MM.1S (cell line): ENCODE data around the gene PIK3R2.

Experiments
- DNase-seq: peaks from one replicate; pipeline ENCODE4 v3.0.0-alpha.2; 2015
- H2AFZ ChIP-seq: fragments of 300-600 bp; sonication (generic); 2 replicates; pipeline ENCODE4 v1.6.0; 2016; ENCODE audit warnings: antibody characterized with exemption, low read length
- H3F3A ChIP-seq: fragments of 300-600 bp; sonication (generic); 2 replicates; pipeline ENCODE4 v1.6.1; 2016; ENCODE audit warnings: mild to moderate bottlenecking, antibody characterized with exemption, low read length, moderate library complexity, mixed read lengths; ENCODE audit not compliant: insufficient read depth
- H3K27ac ChIP-seq: fragments of 300-600 bp; sonication (generic); 2 replicates; pipeline ENCODE4 v1.5.1; 2016; ENCODE audit warnings: mild to moderate bottlenecking, low read length
- H3K27me3 ChIP-seq: fragments of 300-600 bp; sonication (generic); replicated peaks from 2 replicates; pipeline ENCODE4 v1.6.0; 2016; ENCODE audit warnings: low read length; ENCODE audit not compliant: insufficient read depth
- H3K36me3 ChIP-seq: fragments of 300-600 bp; sonication (generic); replicated peaks from 2 replicates; pipeline ENCODE4 v1.6.1; 2016; ENCODE audit warnings: mild to moderate bottlenecking, low read length, mixed read lengths; ENCODE audit not compliant: insufficient read depth
- H3K4me1 ChIP-seq: fragments of 300-600 bp; sonication (generic); 2 replicates; pipeline ENCODE4 v1.6.1; 2016; ENCODE audit warnings: low read length, mixed read lengths
- H3K4me2 ChIP-seq: fragments of 300-600 bp; sonication (generic); 2 replicates; pipeline ENCODE4 v1.6.0; 2016; ENCODE audit warnings: low read depth, low read length
- H3K4me3 ChIP-seq: fragments of 300-600 bp; sonication (generic); 2 replicates; pipeline ENCODE4 v1.5.1; 2016; ENCODE audit warnings: low read length, mixed read lengths
- H3K79me2 ChIP-seq: fragments of 300-600 bp; sonication (generic); 2 replicates; pipeline ENCODE4 v1.6.1; 2016; ENCODE audit warnings: mixed run types, low read length, mixed read lengths
- H3K9ac ChIP-seq: fragments of 300-600 bp; sonication (generic); 2 replicates; pipeline ENCODE4 v1.6.1; 2016; ENCODE audit warnings: low read length, mixed read lengths
- H3K9me2 ChIP-seq: fragments of 300-600 bp; sonication (generic); replicated peaks from 2 replicates; pipeline ENCODE4 v1.6.1; 2016; ENCODE audit warnings: mild to moderate bottlenecking, low read length, mixed read lengths; ENCODE audit not compliant: insufficient read depth
- H3K9me3 ChIP-seq: fragments of 300-600 bp; sonication (generic); replicated peaks from 2 replicates; pipeline ENCODE4 v1.6.1; 2016; ENCODE audit warnings: mild to moderate bottlenecking, low read length, mixed read lengths; ENCODE audit not compliant: insufficient read depth
- H4K20me1 ChIP-seq: fragments of 300-600 bp; sonication (generic); 2 replicates; pipeline ENCODE4 v1.6.1; 2016; ENCODE audit warnings: mild to moderate bottlenecking, low read length, moderate library complexity, mixed read lengths; ENCODE audit not compliant: insufficient read depth
- EZH2 ChIP-seq: fragments of 300-600 bp; sonication (generic); optimal IDR thresholded peaks from 2 replicates; pipeline ENCODE3; 2017; ENCODE audit warnings: low read depth, mild to moderate bottlenecking, antibody characterized with exemption, low read length, mixed read lengths
- EZH2phosphoT487 ChIP-seq: fragments of 300-600 bp; sonication (generic); IDR thresholded peaks from 2 replicates; pipeline ENCODE4 v1.6.1; 2018; ENCODE audit warnings: antibody characterized with exemption, low read length
- TF ChIP-seq, protein P1 (sequence below): fragments of 300-600 bp; sonication (generic); IDR thresholded peaks from 2 replicates; pipeline ENCODE4 v1.5.1; 2016; ENCODE audit warnings: antibody characterized with exemption, low read length, mixed read lengths

The PIK3R2 gene

DNA sequence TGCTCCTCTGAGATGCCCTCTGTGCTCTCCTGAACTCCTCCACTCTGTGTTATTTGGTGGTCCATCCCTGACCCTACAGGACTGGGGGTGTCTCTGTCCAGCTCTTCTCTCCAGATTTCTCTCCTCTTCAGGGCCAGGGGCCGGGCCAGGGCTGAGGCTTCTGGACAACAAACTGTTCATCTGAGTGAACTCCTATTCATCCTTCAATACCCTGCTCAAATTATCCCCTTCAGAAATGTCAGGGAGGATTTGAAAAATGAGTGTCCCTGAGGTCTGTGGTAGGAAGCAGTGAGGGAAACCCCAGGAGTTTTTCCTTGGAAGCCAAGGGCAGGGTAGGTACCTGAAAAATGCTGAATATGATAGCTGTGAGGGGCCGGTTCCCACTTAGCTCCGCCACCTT is 65.6 kb downstream of the PIK3R2 start:
- no peaks in the 10 kb centered on the region for H4K20me1 ChIP-seq
- H3K4me2 ChIP-seq = no peak overlapping the region
- no peak for DNase-seq
- TF ChIP-seq EZH2phosphoT487 (no peak), EZH2 (no peak)
- TF ChIP-seq, protein P1, sequence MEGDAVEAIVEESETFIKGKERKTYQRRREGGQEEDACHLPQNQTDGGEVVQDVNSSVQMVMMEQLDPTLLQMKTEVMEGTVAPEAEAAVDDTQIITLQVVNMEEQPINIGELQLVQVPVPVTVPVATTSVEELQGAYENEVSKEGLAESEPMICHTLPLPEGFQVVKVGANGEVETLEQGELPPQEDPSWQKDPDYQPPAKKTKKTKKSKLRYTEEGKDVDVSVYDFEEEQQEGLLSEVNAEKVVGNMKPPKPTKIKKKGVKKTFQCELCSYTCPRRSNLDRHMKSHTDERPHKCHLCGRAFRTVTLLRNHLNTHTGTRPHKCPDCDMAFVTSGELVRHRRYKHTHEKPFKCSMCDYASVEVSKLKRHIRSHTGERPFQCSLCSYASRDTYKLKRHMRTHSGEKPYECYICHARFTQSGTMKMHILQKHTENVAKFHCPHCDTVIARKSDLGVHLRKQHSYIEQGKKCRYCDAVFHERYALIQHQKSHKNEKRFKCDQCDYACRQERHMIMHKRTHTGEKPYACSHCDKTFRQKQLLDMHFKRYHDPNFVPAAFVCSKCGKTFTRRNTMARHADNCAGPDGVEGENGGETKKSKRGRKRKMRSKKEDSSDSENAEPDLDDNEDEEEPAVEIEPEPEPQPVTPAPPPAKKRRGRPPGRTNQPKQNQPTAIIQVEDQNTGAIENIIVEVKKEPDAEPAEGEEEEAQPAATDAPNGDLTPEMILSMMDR = no peak
- no peak overlapping the region for H3K4me3 ChIP-seq
- no peak overlapping the region for H2AFZ ChIP-seq
- no peaks in the 10 kb centered on the region for H3K79me2 ChIP-seq
- no peaks in the 10 kb centered on the region for H3F3A ChIP-seq
- H3K27me3 ChIP-seq = peaks cover 74% of the 10 kb centered on the region
- no peaks in the 10 kb centered on the region for H3K9me3 ChIP-seq
- no peaks in the 10 kb centered on the region for H3K4me1 ChIP-seq
- no peak overlapping the region for H3K9ac ChIP-seq
- H3K27ac ChIP-seq = no peak overlapping the region
- no peaks in the 10 kb centered on the region for H3K9me2 ChIP-seq
- no peaks in the 10 kb centered on the region for H3K36me3 ChIP-seq
